Spleen (tissue), 7 donors: ENCODE results near the gene CNIH3.

Source experiments
- CTCF ChIP-seq, 11 experiments: fragments of 200-600 bp in 7 of 11; fragments of 450-650 bp in 4 of 11; sonication (generic) in 4 of 11; IDR thresholded peaks in 8 of 11; conservative IDR thresholded peaks in 3 of 11; 1 replicate in 7 of 11; 2 replicates in 4 of 11; pipeline versions ENCODE4 v1.4.0 to v1.8.0; 2016 to 2021; ENCODE audit warnings: antibody characterized with exemption in 11 of 11, inconsistent platforms in 4 of 11, mild to moderate bottlenecking in 1 of 11
- POLR2A ChIP-seq, 3 donors: fragments of 450-650 bp; IDR thresholded peaks; one replicate each; pipeline ENCODE4 v1.5.1; 2017; ENCODE audit warnings: antibody characterized with exemption in 3 of 3, mild to moderate bottlenecking in 1 of 3
- POLR2AphosphoS5 ChIP-seq, 3 donors: sonication (generic); formaldehyde crosslinking; IDR thresholded peaks; one replicate each; pipeline ENCODE4 v1.5.1; 2017; ENCODE audit warnings: antibody characterized with exemption in 3 of 3
- donor health status: DM: no; HTN: no; CAD: no; lungs with moderate emphysema.
- donor health status: DM: no; HTN: no; CAD: no.
- donor health status: DM: no; HTN: no; CAD: no.

DNA sequence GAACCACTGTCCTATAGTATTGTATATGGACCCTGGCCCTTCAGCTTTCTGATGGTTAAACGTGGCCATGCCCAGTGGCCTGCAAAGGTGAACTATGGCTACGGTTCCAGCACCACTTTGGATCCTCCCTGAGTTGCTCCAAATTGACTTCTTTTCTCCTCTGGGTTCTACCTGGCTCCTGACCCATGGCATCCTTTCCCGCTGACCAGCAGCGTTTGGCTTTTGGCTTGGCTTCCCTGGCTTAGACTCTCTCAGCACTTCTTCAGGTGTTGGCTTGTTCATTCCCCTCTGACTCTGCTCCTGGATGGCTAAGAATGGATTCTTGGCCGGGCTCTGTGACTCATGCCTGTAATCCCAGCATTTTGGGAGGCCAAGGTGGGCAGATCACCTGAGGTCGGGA lies 152.9 kb downstream of the CNIH3 start:
- TF ChIP-seq CTCF (IDR thresholded peaks at IDR 0.05 in 8 of 11, conservative IDR thresholded peaks at IDR 0.05 in 3 of 11) (no peak), POLR2AphosphoS5 (IDR thresholded peaks at IDR 0.05) (no peak), POLR2A (IDR thresholded peaks at IDR 0.05) (no peak)
